NCI-H510A (cell line): Measurements from ENCODE around the gene TMEM80.
"Not testable (repeated sequence)": the region's sequence is repeated elsewhere in the genome, so short reads cannot be mapped to it uniquely, and the experiment has no call there.

Source experiments
- DNase-seq: peaks from one replicate; lab custom pipeline; 2025; lab: John Stamatoyannopoulos, UW

The TMEM80 gene

DNA sequence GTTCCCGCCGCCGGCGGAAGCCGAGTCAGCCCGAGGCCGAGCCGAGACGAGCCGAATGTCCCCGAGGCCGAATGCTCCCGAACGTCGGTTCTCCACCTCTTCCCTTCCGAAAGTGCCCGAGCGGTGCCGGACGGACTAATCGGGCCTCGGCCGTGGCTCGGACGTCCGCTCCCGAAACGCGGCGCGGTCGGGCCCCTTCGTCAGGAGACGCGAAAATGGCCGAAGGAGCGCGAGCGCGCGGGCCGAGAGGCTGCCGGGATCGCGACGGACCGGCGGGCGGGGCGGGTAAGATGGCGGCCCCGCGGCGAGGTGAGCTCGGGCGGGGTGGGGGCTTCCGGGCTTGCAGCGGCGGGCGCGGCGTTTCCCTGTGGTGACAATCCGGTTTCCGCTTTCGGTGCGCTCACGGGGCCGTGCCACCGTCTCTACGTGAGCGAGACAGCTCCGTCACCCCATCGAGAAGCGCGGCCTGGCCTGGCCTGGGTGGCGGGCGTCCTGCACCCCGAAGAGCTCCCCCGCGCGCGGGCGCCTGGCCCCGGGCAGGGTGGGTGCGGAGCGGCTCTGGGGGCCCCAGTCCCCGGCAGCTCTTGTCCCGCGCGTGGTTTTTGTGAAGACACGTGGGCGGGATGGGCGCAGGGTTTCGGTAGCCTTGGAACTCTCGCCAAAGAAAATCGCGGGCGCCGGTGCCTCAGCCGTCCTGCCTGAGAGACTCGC, at the start of gene TMEM80:
Gene TMEM80, plus strand, starts transcription at position 279 of the 711 bp plus-strand sequence. Its CDS starts 12 bp downstream, at position 291.
- peak; percentile 85 for DNase-seq

DNA sequence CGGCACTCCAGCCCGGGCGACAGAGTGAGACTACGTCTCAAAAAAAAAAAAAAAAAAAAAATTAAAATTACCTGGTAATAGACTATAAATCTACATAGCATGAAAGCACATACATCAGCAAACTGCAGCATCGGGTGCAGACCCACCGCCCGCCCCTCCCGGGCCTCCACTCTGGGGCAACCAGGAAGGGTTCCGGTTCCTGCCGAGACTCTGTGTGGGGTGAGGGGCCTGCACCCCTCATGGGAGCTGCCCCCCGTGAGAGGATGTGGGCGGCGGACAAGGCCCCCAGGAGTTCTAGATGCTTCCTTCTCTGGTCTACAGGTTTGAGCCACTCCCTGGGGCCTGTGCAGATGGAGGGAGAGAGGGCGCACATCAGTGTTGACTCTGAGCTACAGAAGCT, 49.4 kb upstream of the TMEM80 start:
- DNase-seq: no peak

- not testable (repeated sequence) for DNase-seq
Measured at GRCh38 chr11:647672-648158, 47.9 kb upstream of the TMEM80 start.

GRCh38 chr11:650482-650881, 45.1 kb upstream of the TMEM80 start:
- DNase-seq: no peak

DNA sequence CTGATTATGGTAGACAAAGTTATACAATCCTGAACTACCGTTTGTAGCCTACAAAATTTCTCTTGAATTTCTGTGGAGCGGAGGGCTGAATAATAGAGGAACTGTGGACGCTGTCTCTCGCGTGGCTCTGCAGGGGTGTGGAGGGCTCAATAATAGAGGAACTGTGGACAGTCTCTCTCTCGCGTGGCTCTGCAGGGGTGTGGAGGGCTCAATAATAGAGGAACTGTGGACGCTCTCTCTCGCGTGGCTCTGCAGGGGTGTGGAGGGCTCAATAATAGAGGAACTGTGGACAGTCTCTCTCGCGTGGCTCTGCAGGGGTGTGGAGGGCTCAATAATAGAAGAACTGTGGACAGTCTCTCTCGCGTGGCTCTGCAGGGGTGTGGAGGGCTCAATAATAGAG, 42.5 kb upstream of the TMEM80 start:
- not testable (repeated sequence) for DNase-seq

- DNase-seq: no peak
Measured at GRCh38 chr11:653837-654236, 41.8 kb upstream of the TMEM80 start.

DNA sequence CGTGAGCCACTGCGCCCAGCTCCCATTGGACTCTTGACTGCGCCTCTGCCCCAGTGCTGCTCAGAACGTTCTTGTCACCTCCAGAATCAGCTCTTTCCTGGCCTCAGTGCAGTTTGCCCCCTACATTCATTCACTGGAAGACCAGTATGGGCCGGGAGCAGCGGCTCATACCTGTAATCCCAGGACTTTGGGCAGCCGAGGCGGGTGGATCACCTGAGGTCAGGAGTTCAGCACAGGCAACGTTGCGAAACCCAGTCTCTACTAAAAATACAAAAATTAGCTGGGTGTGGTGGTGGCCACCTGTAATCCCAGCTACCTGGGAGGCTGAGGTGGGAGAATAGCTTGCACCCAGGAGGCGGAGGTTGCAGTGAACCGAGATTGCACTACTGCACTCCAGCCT, 41.2 kb upstream of the TMEM80 start:
- DNase-seq: not testable (repeated sequence)

DNA sequence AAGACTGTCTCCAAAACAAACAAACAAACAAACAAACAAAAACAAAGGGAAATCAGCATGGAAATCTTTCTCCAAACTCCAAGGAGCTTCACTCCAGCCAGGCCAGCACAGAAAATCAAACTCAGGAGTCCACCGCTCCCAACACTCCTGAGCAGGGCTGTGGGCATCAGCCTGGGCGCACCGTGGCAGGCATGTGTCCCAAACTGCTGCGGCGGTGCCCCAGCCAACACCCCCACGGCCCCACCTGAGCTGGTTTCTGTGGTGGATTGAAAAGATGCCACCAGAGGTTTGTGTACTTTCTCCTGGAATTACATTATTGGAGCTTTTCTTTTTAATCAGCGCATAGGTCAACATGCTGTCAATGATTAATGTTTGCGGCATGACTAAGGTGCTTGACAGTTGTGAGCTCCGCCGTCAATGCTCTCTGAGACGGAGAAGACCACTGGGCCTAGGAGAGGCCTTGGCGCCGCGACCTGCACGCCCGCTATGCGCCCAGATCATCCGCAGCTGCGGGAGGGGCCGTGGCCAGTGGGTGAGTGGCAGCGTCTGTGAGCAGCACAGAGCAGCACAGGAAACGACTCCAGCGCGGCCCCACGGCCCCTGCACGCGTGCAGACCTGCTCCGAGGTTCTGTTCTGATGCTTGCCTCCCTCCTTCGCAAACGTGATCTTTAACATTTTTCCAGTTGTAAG, 40.4 kb upstream of the TMEM80 start:
- no peak for DNase-seq

DNA sequence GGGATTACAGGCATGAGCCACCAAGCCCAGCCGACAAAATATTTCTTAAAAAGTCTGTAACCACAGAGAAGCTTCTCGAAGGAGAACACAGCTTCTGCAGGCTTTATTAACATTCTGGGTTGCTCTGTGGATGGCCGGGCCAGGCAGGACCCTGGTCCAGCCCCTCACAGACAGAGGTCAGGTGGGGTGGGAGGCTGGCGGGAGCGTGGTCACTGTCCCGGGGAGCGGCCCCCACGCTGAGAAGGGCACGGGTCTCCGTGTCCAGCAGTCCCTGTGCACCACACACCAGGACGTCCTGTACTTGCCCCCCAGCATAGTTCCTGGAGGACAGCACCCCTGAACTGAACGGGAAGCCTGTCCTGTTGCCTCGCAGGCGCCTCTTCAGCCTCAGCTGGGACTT, 39.2 kb upstream of the TMEM80 start:
- no peak for DNase-seq

- DNase-seq: no peak
Measured at GRCh38 chr11:656866-657265, 38.8 kb upstream of the TMEM80 start.

DNA sequence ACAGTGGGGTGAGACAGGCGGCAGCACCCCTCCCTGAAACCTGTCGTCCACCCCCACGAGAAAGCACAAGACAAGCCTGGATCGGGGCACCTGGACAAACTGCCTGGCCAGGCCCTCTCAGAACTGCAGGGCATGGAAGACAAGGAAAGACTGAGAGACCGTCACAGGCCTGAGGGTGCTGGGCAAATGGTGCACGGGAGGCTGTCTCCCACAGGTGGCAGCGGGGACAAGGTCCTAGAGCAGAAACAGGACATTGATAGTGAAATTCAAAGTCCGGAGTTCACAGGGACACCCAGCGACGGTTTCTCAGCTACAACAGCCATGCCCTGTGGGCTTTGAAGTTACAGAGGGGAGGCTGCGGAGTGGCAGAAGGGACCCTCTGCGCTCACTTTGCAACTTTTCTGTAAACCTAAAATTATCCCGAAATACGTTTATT, 37.9 kb upstream of the TMEM80 start:
- no peak for DNase-seq

DNA sequence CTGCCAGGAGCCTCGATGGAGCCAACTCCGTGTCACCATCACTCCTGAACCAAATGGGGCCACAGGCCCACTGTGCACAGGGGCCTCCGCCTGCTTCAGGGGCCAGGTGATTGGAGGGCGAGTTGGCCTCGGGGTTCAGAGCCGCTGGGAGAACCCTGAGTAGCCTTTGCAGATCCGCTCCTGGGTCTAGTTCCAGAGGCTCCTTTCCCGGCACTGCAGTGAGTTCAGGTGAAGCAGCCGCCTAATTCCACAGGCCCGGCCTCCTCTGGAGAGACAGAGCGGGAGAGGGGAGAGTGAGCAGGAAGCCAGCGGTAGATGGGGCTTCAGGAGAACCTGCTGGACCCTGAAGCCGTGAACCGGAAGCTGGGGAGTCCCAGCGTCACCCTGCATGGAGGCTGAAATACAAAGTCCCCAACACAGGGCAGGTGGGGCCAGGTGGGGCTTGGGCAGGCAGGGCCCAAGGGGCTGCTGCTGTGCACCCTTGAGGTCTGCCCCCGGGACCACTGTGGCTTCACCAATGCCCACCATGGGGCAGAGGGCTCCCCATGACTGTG, 36.0 kb upstream of the TMEM80 start:
- no peak for DNase-seq

GRCh38 chr11:660281-660680, 35.3 kb upstream of the TMEM80 start:
- DNase-seq: no peak

- DNase-seq: no peak
Measured at GRCh38 chr11:660681-661444, 34.8 kb upstream of the TMEM80 start.

- DNase-seq: no peak
Measured at GRCh38 chr11:662689-663274, 32.8 kb upstream of the TMEM80 start.

GRCh38 chr11:665062-665703, 30.4 kb upstream of the TMEM80 start:
- DNase-seq: no peak

DNA sequence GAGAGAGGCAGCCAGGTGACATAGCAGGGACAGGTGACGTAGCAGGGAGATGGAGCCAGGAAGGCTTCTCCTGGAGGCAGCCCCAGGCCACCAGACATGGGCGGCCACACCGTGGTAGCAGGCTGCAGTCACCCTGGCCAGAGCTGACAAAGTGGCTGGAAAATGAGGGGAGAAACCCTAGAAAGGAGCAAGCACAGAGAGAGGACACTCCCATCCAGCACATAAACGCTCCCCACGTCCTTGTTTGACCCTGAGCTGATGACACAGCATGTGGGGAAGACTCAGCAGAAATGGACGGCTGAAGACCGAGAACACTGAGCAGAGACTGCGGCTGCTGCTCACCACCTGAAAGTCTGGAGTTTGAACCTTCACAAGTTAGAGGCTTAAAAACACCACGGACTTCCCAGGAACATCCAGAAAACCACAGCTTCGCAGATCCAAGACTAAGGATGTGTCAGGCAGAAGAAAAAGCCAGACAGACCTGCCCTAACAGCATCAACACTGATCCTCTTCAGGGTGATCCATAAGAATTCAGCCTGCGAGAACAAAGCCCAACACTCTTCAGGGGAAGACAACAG, 29.8 kb upstream of the TMEM80 start:
- no peak for DNase-seq

GRCh38 chr11:673866-674265, 21.8 kb upstream of the TMEM80 start:
- no peak for DNase-seq

GRCh38 chr11:674406-674805, 21.2 kb upstream of the TMEM80 start:
- no peak for DNase-seq

DNA sequence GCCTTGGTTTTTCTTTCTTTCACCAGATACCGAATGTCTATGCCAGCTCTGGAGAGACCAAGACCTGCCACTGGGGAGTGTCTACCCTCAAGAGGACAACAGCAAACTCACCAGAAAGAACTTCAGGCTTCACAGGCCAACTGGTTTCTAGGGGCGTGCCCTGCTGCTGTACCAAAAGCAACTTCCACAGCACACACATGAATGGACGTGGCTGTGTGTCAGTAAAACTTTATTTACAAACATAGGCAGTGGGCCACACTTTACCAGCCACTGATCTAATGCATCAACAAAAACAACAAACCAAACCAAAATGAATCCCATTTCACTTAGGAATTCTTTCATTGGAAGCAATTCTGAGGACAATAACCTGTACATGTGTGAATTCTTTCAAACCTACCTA, 17.3 kb upstream of the TMEM80 start:
- no peak for DNase-seq
